ENCODE results near the gene PRELP.
A peak's percentile ranks its signal among the peaks of the same experiment; 100 is the strongest.

The PRELP gene

GRCh38 chr1:203528063-203528462, 52.5 kb downstream of the PRELP start:
- no peak for DNase-seq

- no peak for DNase-seq
These were observed 53.6 kb downstream of the PRELP start for GRCh38 chr1:203528976-203529835.

- DNase-seq = no peak
These were observed 55.5 kb downstream of the PRELP start for GRCh38 chr1:203531063-203531462.

GRCh38 chr1:203534012-203534411, 58.4 kb downstream of the PRELP start:
- DNase-seq = no peak

DNA sequence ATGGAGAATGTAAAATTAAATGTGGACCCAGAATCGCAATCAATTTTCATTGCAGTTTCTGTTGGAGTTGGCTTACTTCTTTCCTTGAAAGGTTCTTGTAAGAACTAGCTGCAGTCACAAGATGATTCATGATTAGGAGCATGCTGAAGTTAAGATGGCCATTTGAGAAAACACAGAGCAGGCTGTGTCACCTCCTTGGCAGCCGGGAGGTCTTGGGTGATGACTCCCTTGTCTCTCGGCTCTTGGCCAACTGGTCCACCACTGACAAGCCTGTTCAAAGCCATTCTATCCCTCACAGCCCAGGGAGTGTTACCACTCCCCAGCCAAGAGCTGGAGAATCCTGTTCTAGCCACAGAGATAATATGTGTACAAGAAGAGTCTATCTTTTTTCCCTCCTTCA, 58.9 kb downstream of the PRELP start:
- DNase-seq = no peak

GRCh38 chr1:203536575-203536974, 61.0 kb downstream of the PRELP start:
- no peak for DNase-seq

- DNase-seq = no peak
These were observed 61.4 kb downstream of the PRELP start for GRCh38 chr1:203536980-203537455.

DNA sequence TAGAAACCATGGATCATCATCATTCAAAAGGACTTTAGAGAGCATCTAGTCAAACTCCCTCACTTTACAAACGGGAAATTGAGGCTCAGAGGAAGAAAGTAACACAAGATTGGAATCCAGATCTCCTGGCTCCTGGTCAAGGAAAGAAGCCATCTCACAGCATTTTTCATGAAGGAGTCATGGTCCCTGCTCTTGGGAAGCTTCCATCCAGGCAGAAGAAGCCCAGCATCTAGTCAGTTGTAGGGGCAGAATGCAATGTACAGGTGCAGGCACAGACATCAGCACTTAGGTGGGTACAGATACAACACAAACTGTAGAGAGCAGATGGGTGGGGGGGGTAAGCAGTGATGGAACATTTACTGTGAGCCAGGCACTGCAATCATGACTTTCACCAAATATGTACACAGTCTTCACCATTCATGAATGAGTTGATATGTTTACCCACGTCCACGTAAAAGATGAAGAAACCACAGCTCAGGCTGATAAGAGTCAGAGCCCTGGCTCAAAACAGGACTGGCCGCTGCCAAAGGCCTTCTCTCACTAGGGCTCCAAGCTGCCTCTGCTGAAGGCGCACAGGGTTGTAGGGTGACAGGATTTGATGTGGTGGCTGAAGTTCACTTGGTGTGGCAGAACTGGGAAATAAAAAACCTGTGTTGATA, 62.3 kb downstream of the PRELP start:
- DNase-seq = peak in 1 of 2 donors; percentile 4

DNA sequence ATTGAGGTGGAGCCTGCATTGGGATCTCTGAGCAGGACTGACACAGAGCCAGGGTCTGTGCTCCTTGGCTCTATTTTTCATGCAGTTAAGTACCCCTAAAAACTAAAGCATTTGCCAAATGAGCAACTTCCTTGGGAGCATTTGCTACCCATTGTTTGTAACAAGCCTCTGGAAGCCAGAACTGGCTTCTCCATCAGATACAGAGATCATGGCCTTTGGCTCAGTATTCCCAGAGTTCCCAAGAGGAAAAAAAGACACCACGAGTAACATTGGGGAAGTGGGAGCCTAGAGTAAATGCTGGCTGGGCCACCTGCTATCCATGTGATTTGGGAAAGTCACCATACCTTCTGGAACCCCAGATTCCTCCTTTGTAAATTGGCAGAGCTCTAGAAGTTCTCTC, 63.1 kb downstream of the PRELP start:
- no peak for DNase-seq

- no peak for DNase-seq
These were observed 64.4 kb downstream of the PRELP start for GRCh38 chr1:203539831-203540546.
